Muscle of arm (tissue), 12 donors: ENCODE results near the gene PF4V1. TPM values are rescaled to one million over a fixed set of nuclear protein-coding genes. Genes with fewer than 3 reads are reported as not detected.

Source experiments
- DNase-seq: peaks from one replicate; pipeline ENCODE4 v3.0.0-alpha.2; 2013
- polyA plus RNA-seq, 12 donors: library from polyadenylated mRNA; unstranded; fragments of 120-200 nt; gene quantifications; one replicate each; pipeline ENCODE4 v1.2.1, GENCODE V29; 2013; ENCODE audit not compliant: insufficient read length in 12 of 12

PF4V1 gene
- polyA plus RNA-seq, 12 donors = not detected

DNA sequence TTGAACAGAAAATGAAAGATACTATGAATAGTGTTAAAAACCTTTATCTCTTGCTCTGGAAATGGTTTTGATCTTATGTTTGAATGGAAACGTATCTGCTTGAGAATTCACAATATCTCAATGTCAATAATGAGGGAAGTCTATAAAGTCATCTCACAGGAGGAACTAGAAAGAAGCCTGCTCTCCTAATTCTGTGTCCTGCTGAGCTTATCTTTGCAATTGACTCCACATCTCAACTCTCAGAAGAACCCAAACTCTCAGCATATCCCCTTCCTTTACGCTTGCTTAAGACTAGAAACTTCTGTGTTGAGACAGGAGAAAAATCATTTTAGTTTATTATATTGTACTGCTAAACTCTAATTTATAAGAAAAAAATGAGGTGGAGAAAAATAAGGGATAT, 8.3 kb upstream of the PF4V1 start:
- no peak for DNase-seq

DNA sequence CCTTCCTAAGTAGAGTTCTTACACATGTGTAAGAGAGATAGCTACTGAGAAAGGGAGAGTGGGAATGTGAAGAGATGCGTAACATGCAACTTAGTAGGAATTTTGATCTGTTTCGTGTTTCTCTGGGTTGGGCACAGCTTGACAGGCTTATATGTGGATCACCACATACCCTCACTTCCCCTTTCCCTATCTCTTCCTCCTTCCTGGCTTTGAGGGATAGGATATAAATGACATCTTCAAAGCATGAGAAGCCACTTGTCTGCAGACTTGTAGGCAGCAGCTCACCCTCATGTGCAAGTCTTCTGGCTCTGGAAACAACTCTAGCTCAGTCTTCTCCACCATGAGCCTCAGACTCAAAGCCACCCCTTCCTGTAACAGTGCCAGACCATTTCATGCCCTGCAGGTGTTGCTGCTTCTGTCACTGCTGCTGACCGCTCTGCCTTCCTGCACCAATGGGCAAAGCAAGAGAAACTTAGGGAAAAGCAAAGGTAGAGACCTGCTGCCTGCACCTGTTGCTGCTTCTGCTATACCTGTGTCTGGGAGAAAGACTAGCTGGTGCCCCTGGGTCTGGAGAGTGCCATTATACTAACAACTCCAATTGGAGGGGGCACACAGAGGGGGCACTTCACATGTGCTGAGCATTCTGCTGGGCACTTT, 5.4 kb upstream of the PF4V1 start:
- DNase-seq = no peak

DNA sequence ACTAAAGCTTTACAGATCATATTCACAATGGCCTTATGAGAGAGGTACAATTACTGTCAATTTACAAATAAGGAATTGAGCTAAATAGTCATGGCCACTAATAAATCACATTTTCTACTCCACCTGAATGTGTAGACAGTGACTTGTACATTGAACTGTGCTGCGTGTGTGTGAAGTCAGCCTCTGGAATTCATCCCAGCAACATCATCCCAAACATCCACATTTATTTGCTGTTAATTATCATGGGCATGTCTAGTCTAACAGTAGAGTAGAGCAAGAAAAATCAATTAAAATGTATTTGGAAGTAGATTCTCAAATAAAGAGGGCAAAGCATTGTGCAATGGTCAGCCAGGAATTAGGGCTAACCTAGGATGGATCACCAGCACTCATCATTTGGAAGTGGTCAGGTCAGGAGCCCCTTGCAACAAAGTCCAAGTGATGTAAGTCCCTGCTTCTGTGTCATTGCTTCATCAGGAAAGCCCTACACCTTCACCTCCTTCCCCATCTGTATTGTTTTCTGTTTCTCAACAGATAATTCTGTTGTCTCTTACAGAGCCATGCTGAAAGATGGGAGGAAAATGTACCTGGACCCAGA, 4.8 kb upstream of the PF4V1 start:
- DNase-seq = no peak

DNA sequence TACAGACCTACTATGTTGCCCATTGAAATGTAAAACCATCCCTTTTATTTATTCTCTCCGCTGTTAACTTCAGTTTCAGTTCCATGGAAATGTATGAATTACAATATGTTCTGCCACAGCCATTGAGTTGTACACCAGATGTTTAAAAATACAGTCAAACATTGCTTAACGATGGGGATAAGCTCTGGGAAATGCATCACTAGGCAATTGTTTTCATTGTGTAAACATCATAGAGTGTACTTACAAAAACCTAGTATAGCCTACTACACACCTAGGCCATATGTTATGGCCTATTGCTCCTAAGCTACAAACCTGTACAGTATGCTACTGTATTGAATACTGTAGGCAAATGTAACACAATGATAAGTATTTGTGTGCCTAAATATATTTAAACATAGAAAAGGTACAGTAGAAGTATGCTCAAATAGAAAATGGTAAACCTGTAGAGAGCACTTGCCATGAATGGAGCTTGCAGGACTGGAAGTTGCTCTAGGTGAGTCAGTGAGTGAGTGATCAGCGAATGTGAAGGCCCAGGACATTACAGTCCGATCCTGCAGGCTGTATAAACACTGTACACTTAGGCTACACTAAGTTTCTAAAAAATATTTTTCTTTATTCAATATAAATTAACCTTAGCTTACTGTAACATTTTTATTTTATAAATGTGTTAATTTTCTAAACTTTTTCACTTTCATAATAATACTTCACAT, 2.7 kb upstream of the PF4V1 start:
- no peak for DNase-seq

DNA sequence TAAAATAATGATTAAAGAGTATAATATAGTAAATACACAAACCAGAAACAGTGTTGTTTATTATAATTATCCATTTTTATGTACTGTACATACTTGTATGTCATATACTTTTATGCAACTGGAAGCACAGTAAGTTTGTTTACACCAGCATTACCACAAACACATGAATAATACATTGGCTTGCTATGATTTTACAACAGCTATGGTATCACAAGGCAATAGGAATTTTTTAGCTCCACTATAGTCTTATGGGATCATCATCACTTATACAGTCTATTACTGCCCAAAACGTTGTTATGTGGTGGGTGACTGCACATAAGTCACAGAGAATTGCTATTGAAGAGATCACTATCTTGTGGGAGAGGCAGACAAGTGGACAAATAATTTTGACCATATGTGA, 1.8 kb upstream of the PF4V1 start:
- DNase-seq = no peak

DNA sequence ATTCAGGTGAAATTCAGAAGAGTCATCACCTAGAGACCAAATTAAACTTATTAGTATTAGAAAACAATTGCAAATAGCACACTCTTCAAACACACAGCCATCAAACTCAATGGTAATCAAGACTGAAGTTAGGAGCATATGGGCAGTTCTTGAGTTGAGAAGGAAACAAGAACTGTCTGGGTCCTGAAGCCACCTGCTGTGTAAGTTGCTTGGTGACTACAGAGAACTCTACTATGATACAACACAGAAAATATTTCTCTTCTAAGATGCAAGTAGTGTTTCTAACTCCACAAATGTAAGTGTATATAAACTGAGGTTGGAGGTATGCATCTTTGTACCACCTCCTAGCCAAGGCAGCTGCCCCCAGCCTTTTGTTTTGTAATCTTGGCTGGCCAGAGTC, 325 bp upstream of the PF4V1 start:
- no peak for DNase-seq

DNA sequence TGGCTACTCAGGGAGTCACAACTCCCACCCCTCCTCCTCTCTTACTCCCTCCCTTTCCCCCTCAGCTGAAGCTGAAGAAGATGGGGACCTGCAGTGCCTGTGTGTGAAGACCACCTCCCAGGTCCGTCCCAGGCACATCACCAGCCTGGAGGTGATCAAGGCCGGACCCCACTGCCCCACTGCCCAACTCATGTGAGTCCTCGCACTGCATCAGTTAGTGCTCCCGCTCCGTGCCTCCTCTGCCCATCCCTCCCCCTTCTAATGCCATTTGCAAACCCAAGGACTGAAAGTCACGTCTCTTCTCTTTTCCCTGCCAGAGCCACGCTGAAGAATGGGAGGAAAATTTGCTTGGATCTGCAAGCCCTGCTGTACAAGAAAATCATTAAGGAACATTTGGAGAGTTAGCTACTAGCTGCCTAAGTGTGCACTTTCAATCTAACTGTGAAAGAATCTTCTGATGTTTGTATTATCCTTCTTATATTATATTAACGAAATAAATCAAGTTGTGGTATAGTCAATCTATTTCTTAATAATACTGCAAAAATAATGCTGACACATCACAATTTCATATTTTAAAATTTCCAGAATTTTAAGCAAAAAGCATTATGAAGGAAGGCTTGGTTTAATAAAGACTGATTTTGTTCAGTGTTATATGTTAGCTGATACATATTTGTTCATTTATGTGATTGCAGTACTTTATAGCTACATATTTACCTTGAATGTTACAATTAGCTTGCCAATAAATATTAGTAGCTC, 800 bp downstream of the PF4V1 start:
- DNase-seq = no peak

DNA sequence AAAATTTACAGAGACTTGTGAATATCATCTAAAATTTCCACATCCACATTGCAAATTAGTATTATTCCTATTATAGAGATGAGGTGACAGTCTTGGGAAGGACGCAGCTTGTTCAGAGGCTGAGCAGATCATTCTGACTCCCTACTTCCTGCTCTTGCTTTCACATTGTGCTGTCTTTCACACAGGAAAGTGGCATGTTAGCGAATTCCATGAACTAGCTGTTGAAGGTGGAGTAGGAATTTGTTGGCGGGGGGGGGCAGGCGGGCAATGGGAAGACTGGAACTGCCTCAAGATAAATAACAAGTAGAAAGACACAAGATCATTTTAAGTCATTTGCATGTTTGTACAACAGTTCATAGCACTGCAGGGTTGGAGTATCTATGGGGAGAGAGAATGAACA, 2.3 kb downstream of the PF4V1 start:
- DNase-seq = no peak

DNA sequence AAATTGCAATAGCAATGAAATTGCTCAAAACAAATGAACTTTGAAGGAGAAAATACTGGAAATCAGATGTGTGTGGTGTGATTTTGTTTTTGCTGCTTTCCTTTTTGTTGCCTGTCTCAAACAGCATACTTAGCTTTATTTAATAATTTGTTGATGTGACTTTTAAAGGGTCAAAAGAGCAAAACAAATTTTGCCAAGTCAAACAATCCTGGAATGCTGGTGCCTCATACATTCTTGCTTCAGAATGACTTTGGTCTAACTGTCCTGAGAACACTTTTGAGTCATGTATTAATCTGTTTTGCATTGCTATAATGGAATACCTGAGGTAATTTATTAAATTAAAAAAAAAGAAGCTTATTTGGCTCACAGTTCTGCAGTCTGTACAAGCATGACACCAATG, 3.4 kb downstream of the PF4V1 start:
- no peak for DNase-seq

DNA sequence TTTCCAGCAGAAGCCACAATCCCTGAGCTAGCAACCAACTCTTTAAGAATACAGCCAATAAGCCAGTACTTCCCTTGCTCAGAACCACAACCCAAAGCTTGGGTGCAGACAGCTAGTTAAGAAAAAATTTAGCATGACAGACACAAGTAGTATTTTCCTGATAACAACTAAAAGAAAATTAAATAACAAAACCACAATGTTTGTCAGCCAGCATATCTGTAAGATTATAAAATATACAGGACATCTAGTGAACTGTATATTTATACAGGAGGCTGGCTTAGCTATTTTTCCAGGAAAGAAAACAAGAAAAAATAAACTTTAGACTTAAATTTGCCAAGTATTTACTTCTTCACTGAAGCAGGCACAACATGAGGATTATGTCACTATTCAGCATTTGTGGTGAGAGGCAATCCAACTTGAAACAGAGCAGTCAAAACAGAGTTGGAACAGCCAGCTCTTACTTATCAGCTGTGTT, 6.6 kb downstream of the PF4V1 start:
- DNase-seq = no peak

DNA sequence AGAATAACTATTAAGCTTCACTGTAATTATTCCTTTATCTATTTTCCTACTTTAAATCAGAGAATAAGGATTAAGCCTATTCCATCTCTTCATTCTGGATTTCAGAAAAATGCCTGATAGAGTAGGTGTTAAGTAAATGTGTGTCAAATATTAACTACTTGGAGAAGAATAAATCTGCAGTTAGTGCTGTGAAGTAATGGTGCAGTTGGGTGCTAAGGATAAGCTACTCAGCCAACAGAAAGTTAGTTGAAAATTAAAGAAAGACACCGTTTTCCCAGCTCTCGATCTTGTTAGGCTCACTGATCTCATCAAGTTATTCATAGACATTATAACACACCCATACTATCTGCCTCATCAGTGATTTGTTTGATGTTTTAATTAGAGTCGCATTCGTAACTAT, 7.1 kb downstream of the PF4V1 start:
- no peak for DNase-seq

DNA sequence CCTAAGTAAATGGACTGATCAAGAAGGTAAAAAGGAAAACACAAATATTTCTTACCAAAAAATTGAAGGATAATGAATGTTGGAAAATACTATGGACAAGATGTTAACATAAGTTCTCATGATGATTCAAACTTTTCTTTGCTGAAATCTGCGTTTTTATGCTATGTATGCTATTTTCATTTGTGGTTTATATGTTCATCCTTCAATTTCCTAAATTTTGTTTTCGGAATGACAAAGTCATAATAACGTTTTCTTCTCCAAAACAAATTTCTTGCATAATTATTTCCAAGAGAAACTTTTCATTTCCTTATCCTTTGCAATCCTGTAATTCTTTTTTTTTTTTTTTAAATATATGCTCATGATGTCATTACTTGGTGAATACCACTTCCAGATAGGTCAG, 7.8 kb downstream of the PF4V1 start:
- DNase-seq = no peak

DNA sequence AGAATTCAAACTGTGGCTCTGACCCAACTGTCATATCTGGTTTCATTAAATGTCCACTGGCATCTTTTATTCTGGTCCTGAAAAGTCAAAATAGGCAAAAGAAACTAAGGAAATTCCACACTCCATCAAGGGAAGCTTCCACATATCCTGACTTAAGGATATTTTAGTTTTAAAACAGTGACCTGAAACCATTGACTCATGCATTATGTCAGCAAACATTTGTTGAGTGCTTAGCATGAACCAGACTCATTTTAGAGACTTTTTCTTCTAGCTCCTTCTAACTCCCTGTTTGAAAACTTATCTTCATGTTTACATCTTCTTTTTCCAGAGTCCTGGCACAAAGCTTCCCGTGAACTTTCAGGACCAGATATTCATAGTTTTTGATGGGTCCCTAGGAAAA, 9.2 kb downstream of the PF4V1 start:
- DNase-seq = no peak

DNA sequence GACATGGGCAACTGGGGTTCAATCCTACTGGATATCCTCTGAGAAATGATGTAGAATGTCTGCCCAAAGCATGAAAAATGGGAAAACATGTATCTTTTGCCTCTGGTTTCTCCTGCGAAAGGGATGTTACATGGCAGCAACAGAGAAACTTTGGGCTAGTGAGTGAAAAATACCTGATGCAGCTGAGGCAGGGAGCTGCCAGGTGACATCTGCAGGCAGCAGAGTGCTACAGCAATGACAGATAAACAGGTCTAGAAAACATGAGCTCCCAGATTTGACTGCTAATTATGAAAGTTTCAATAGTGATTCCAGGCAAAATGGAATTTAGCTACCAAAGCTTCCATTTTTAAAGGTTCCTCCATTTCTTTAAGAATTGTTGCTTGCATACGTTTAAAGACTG, 11.3 kb downstream of the PF4V1 start:
- DNase-seq = no peak

DNA sequence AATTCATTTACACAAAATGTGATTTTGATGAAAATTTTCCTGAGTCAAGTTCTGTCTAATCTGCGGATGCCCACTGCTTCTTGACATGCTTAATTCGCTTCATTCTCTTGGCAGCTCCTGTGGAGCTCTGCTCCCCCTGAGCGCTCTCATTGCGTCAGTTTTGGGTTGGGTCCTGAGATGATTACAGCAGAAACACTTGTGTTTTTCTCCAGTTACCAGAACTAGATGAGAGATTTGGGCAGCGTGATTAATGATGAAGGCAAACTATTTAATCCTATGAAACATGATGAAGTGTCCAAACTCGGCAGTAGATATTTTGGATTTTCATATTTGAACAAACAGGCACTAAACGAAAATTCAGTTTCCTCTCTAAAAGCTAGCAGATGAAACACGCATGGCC, 11.9 kb downstream of the PF4V1 start:
- no peak for DNase-seq

DNA sequence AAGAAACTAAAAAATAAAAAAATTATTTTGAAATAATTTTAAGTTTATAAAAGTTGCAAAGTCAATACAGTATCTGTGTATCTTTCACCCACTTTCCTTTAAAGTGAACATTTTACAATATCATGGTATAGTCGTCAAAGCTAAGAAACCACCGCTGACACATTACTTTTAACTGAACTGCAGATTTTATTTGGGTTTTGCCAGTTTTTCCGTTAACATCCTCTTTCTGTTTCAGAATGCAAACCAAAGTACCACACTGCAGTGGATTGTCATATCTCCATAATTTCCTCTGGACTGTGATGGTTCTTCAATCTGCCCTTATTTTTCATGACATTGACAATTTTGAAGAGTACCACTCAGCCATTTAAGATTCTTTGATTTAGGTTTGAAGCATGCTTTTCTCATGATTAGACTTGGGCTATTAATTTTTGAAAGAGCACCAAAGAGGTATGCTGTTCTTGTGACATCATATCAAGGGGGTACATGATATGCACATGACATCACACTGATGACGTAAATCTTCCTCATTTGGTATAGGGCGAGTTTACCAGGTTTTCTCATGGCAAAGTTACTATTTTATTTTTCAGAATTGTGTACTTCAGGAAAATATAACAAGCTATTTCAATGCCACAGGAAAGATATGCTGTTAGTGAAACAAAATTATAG, 12.5 kb downstream of the PF4V1 start:
- DNase-seq = no peak

DNA sequence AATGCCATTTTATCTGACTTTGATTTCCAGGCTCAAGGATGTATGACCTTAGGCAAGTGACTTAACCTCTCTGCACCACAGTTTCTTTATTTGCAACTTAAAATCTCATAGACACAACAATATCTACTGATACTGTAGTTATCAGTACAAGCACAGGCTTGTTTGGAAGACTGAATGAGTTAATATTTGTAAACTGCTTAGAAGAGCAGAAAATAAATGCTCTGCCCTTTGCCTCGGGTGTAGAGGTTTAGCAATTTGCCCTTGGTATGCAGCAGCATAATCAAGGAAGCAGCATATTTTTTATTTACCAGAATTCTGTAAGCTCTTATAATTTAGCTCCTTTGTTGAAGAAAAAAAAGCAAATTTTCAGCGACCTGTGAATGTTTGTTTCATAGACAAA, 13.2 kb downstream of the PF4V1 start:
- DNase-seq = no peak

DNA sequence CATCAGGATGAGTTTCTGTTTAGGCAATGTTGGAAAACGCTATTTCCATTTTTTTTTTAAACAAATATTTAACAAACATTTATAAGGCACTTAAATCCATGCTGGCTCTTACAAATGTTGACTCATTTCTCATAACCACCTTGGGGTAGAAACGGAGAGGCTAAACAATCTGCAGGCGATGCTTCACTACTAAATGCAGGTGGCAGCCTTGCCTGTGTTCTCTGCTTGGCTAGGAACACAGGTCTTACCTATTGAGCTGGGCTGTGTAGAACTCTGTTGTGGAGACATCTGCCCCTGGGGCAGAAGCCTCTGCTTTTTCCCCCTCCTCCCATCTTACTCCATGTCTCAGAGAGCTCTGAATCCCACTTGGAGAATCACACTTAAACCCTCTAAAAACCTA, 14.7 kb downstream of the PF4V1 start:
- no peak for DNase-seq

DNA sequence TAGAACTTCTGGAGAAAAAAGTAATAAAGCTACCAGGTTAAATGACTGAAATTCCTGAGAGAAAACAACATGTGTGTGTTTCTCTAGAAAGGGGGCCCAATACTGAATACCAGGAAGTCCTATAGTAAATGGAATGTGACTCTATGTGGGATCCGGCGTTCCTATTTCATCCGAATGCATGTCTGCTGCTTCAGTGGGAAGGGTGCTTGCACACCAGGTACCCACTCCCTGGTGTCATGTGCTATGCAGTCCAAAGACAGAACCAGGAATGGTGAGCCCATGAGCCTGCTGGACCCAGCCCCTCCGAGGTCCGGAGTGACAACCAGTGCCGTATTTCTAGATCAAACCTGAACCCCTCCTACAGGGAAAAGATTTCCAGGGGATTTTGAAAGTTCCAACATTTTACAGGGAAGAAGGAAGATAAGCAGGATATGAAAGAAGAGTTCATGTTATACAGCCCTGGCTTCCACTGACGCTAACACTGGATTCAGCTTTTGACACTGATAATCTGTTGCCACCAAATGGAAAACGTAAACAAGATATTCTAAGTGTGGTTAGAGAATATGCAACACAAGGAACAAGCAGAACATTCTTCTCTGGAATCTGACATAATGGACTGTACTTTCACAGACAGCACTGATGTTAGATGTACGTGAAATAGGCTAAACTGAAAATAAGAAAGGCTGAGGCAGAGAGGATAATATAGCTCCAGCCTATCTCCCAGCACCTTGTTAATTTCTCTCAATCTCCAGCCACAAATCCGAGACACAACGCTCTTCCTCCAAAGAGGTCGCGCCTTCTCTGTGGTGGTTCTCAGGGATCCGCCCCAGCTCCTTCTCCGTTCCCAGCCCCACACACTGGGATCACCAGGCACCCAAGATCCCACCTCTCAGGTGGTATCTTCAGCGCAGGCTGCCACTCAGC, 15.4 kb downstream of the PF4V1 start:
- no peak for DNase-seq

DNA sequence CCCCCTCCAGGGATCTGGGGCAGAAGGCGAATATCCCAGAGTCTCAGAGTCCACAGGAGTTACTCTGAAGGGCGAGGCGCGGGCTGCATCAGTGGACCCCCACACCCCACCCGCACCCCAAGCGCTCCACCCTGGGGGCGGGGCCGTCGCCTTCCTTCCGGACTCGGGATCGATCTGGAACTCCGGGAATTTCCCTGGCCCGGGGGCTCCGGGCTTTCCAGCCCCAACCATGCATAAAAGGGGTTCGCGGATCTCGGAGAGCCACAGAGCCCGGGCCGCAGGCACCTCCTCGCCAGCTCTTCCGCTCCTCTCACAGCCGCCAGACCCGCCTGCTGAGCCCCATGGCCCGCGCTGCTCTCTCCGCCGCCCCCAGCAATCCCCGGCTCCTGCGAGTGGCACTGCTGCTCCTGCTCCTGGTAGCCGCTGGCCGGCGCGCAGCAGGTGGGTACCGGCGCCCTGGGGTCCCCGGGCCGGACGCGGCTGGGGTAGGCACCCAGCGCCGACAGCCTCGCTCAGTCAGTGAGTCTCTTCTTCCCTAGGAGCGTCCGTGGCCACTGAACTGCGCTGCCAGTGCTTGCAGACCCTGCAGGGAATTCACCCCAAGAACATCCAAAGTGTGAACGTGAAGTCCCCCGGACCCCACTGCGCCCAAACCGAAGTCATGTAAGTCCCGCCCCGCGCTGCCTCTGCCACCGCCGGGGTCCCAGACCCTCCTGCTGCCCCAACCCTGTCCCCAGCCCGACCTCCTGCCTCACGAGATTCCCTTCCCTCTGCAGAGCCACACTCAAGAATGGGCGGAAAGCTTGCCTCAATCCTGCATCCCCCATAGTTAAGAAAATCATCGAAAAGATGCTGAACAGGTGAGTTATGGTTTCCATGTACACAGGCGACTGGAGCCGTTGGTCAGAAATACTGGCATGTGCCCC, 16.3 kb downstream of the PF4V1 start, which contains the start of gene CXCL1:
CXCL1 (plus strand) TSS at position 264 of the 926 bp plus-strand sequence; CDS start at position 342, 78 bp downstream.
- no peak for DNase-seq
